ENCODE measurements around the gene LANCL2. TPM values are rescaled to one million over a fixed set of nuclear protein-coding genes. Genes with fewer than 3 reads are reported as not detected.

The LANCL2 gene
- total RNA-seq, 6 donors from 2014 or later = 4.6 to 19.9 (median 12.6) TPM

- Histone ChIP-seq H3K4me1 (no peaks in the 10 kb centered on the region), H3K27ac (no peak overlapping the region), H3K9me3 (peaks cover 0 to 3% (median 0%) of the 10 kb centered on the region in 4 donors), H3K4me3 (no peak overlapping the region), H3K36me3 (no peaks in the 10 kb centered on the region), H3K27me3 (no peaks in the 10 kb centered on the region)
- ATAC-seq (ENCODE audit: low FRiP score in 2 of 2) (no peak), DNase-seq (no peak)
- WGBS, 2 donors = 92 to 94% methylated on average over 5 of the region's 5 CpGs
- TF ChIP-seq POLR2A (IDR thresholded peaks at IDR 0.05) (no peak), POLR2AphosphoS5 (IDR thresholded peaks at IDR 0.05) (no peak), EP300 (IDR thresholded peaks at IDR 0.05) (no peak), CTCF (IDR thresholded peaks at IDR 0.05) (no peak)
Observed at GRCh38 chr7:55381696-55382095, 16.6 kb downstream of the LANCL2 start.

DNA sequence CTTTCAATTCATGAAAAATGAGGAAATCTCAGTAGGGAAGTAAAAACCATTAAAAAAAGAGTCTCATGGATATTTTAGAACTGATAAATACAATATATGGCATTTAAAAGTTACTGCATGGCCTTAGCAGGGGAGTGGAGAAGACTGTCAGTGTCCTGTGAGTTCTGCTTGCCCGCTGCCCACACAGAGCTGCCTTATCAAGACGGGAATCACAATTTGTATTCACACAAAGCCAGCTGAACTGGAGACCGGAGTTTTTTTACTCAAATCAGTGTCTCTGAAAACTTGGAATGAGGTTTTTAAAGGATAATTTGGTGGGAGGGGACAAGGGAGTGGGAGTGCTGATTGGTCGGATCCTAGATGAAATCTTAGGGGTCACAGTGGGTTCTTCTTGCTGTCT is 17.1 kb downstream of the LANCL2 start:
- ATAC-seq (ENCODE audit: low FRiP score in 2 of 2) = no peak
- Histone ChIP-seq H3K36me3 (no peaks in the 10 kb centered on the region), H3K27me3 (no peaks in the 10 kb centered on the region), H3K27ac (no peak overlapping the region), H3K4me3 (no peak overlapping the region), H3K4me1 (no peaks in the 10 kb centered on the region), H3K9me3 (peaks cover 0 to 6% (median 2%) of the 10 kb centered on the region in 4 donors)
- TF ChIP-seq POLR2AphosphoS5 (IDR thresholded peaks at IDR 0.05) = no peak
- no peak for TF ChIP-seq CTCF (IDR thresholded peaks at IDR 0.05)
- no peak for TF ChIP-seq EP300 (IDR thresholded peaks at IDR 0.05)
- TF ChIP-seq POLR2A (IDR thresholded peaks at IDR 0.05) = no peak
- 92 to 94% methylated on average over 4 of the region's 4 CpGs for WGBS, 2 donors
- no peak for DNase-seq

- Histone ChIP-seq H3K4me1 (no peaks in the 10 kb centered on the region), H3K9me3 (peaks cover 4 to 16% (median 9%) of the 10 kb centered on the region in 4 donors), H3K27ac (no peak overlapping the region), H3K36me3 (no peaks in the 10 kb centered on the region), H3K4me3 (no peak overlapping the region), H3K27me3 (no peaks in the 10 kb centered on the region)
- 100% methylated on average over 4 of the region's 4 CpGs for whole genome bisulfite sequencing, 2 donors
- DNase-seq (no peak), ATAC-seq (ENCODE audit: low FRiP score in 2 of 2) (no peak)
- TF ChIP-seq POLR2AphosphoS5 (IDR thresholded peaks at IDR 0.05) = no peak
- no peak for TF ChIP-seq POLR2A (IDR thresholded peaks at IDR 0.05)
- no peak for TF ChIP-seq CTCF (IDR thresholded peaks at IDR 0.05)
- no peak for TF ChIP-seq EP300 (IDR thresholded peaks at IDR 0.05)
Observed at GRCh38 chr7:55386541-55386940, 21.4 kb downstream of the LANCL2 start.

GRCh38 chr7:55387062-55387965 is 22.2 kb downstream of the LANCL2 start:
- Histone ChIP-seq H3K27ac (no peak overlapping the region), H3K27me3 (no peaks in the 10 kb centered on the region), H3K4me3 (no peak overlapping the region), H3K9me3 (peaks cover 4 to 16% (median 9%) of the 10 kb centered on the region in 4 donors), H3K4me1 (no peaks in the 10 kb centered on the region), H3K36me3 (peaks cover 0 to 5% (median 0%) of the 10 kb centered on the region in 4 donors)
- ATAC-seq (ENCODE audit: low FRiP score in 2 of 2) (no peak), DNase-seq (no peak)
- TF ChIP-seq POLR2AphosphoS5 (IDR thresholded peaks at IDR 0.05) (no peak), CTCF (IDR thresholded peaks at IDR 0.05) (no peak), EP300 (IDR thresholded peaks at IDR 0.05) (no peak), POLR2A (IDR thresholded peaks at IDR 0.05) (no peak)
- 85 to 87% methylated on average over 7 of the region's 7 CpGs for WGBS, 2 donors
